ENCODE measurements around the gene PVALB.

DNA sequence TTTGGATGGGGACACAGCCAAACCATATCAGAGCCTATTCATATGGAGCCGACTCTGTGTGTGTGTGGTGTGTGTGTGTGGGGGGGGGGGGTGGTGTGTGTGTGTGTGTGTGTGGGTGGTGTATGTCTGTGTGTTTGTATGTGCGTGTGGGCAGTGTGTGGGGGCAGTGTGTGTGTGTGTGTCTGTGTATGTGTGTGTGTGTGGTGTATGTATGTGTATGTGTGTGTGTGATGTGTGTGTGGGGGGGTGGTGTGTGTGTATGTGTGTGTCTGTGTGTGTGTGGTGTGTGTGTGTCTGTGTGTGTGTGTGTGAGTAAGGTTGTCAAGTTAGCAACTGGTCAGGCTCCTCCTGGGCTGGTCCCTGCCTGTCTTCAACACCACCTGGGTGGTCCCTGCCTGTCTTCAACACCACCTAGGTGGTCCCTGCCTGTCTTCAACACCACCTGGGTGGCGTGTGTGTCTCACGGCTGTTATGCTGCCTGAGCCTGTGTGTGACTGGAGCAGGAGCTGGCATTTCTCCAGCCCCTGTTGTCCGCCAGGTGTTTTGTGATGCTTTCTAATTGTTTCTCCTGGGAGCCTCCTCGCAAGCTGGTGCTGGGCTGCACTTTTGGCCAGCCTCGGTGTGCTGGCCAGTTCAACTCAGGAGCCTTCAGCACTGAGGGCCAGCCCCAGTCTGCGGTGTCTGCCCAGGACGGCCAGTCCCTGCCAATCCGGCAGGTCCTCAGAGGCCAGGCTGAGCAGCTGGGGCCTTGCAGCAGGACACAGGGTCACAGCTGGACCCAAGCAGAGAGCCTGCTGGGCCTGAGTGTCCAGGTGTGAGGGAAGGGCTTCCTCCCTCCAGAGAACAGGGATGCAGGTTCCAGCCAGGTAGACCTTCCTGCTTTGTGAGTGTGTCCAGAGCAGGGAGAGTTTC is 21.5 kb upstream of the PVALB start:
- TF ChIP-seq CTCF (IDR thresholded peaks at IDR 0.05): no peak
- TF ChIP-seq POLR2A (IDR thresholded peaks at IDR 0.05): no peak
